Suprapubic skin (tissue), 4 donors: Measurements from ENCODE around the gene AQP3.

Experiments used
- CTCF ChIP-seq, 2 donors: fragments of 200-600 bp in 1 of 2; fragments of 450-650 bp in 1 of 2; sonication (generic) in 1 of 2; IDR thresholded peaks; one replicate each; pipeline ENCODE4 v1.5.1; 2016 to 2019; ENCODE audit warnings: antibody characterized with exemption in 2 of 2, mild to moderate bottlenecking in 1 of 2, moderate library complexity in 1 of 2
- POLR2A ChIP-seq, 2 donors: fragments of 450-650 bp; IDR thresholded peaks; one replicate each; pipeline ENCODE4 v1.6.1; 2017; ENCODE audit warnings: antibody characterized with exemption in 2 of 2, mild to moderate bottlenecking in 2 of 2, moderate library complexity in 2 of 2
- POLR2AphosphoS5 ChIP-seq, 3 donors: sonication (generic); formaldehyde crosslinking; IDR thresholded peaks; one replicate each; pipeline ENCODE4 v1.6.1; 2017; ENCODE audit warnings: antibody characterized with exemption in 3 of 3

- TF ChIP-seq CTCF (IDR thresholded peaks at IDR 0.05): no peak
- no peak for TF ChIP-seq POLR2A (IDR thresholded peaks at IDR 0.05)
- no peak for TF ChIP-seq POLR2AphosphoS5 (IDR thresholded peaks at IDR 0.05)
These were observed 39.3 kb downstream of the AQP3 start for GRCh38 chr9:33408087-33408486.
